ENCODE results near the gene EOLA1.
"Not testable (repeated sequence)": the region's sequence is repeated elsewhere in the genome, so short reads cannot be mapped to it uniquely, and the experiment has no call there.

Gene EOLA1

GRCh38 chrX:149540621-149541520 is at the start of gene EOLA1:
EOLA1 (plus strand) TSS chrX:149541012; CDS start chrX:149545631, 4,619 bp downstream.
- peak; percentile 75 to 85 for DNase-seq (ENCODE audit: low read depth in 2 of 2)

GRCh38 chrX:149491812-149492211 is 49.0 kb upstream of the EOLA1 start:
- DNase-seq (ENCODE audit: low read depth in 2 of 2): no peak

DNA sequence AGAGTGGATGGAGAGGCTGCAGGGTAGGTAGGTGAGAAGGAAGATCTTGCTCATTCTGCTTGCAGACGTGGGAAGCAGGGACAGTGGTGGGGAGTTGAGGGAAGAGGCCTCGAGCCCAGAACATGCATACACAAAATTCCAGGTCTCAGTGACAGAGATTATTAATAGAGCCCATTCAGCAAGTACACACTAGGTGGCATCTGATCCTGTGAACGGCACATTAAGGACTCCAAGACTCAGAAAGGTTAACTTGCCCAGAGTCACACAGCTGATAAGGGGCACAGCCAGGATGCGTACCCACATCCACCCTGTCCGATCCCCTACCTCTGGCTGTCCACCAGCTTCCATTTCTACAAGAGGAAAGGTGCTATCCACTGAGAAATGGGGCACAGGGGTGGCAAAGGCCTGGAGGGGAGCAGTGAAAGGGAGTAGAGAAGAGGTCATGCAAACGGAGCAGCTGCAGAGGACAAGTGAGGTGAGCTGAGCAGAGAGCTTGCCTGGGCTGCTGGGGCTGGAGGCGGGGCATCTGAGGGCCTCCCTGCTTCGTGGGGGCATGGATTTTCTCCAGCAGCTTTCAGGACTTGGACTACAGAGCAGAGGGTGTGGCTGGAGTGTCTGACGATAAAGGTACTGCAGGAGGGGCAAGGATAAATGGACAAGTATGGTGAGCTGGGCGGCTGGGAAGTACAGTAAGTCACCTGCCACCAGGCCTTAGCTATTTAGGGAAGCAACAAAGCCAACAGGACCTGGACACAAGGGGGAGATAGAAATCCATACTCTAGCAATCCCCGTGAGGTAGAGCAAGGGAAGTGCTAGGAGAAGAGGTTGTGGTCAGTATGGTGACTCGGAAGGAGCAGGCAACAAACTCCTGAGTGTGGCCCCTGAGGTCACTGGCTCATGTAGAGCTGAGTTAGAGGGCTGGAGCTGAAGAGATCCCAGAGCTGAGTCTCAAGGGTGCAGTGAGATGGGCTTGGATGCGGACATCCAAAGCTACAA is 46.9 kb upstream of the EOLA1 start:
- DNase-seq (ENCODE audit: low read depth in 2 of 2): no peak

DNA sequence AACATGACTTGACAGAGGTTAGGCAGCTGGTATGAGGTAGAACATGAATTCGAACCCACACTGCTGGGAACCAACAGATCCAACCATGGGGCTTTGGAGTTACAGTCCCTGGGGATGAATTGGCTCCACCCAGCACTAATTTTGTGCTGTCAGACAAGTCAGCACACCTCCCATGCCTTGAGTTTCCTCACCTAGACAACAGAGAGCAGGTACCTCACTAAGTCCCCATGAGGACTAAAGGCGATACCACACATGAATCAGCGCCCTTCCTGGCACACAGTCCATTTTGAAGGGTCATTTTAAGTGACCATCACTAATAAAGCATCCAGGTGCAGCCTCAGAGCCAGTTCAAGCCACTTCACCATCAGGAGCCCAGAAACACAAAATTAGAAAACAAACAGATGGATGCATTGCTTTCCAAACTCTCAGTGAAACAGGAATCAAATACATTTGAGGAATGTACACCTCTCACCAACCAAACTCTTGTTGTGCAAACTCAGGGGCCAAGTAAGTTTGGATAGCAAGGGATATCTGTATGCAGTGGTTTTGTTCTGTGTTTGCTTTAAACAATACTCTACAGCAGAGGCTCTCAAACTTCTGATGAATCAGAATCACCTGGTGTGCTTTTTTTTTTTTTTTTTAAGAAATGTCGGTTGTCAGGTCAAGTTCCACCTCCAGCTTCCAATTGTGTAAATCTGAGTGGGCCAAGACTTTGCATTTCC is 45.8 kb upstream of the EOLA1 start:
- no peak for DNase-seq (ENCODE audit: low read depth in 2 of 2)

DNA sequence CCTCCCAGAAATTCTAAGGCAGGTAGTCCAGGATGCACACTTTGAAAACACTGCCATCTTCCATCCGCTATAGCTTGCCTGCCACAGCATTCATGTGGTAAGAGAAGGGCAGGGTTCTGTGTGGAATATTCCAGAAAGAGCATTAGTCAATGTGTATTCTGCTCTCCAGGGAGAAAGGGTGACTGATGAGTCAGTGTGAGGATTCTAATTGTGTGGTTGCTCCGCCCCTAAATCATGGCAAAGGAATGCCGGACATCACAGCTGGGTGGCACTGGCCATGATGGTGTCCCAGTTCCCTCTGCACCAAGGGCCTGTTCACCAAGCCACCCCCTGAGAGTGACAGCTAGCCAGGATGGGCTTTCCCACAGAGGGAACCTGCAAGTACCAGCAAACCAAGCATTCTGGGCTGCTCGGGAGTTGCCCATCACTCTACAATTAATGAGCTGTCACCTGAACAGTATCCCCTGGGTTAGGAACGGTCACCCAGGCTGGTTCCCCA is 45.2 kb upstream of the EOLA1 start:
- no peak for DNase-seq (ENCODE audit: low read depth in 2 of 2)

GRCh38 chrX:149497054-149497453 is 43.8 kb upstream of the EOLA1 start:
- no peak for DNase-seq (ENCODE audit: low read depth in 2 of 2)

GRCh38 chrX:149497626-149498025 is 43.2 kb upstream of the EOLA1 start:
- no peak for DNase-seq (ENCODE audit: low read depth in 2 of 2)

- no peak for DNase-seq (ENCODE audit: low read depth in 2 of 2)
Measured at GRCh38 chrX:149498767-149499166, 42.0 kb upstream of the EOLA1 start.

GRCh38 chrX:149499766-149500165 is 41.0 kb upstream of the EOLA1 start:
- no peak for DNase-seq (ENCODE audit: low read depth in 2 of 2)

- DNase-seq (ENCODE audit: low read depth in 2 of 2): not testable (repeated sequence)
Measured at GRCh38 chrX:149502923-149503322, 37.9 kb upstream of the EOLA1 start.

DNA sequence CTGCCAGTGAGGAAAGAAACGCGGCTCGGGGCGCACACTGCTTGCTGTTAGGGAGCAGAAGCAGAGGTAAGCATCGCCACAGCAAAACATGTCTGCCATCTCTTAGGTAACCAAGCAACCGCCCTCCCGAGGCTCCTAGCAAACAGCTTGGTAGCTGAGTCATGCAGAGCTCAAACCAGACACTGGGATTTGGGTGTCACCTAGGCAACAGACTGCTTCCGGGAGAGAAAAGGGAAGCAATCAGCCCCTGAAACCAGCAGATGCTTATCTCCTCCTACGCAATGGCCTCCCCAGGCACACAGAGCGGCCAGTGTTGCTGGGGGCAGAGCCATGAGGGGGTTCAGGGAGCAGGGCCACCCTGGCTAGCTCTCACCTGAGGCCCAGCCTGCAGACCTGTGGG is 37.4 kb upstream of the EOLA1 start:
- DNase-seq (ENCODE audit: low read depth in 2 of 2): peak; percentile 28 to 33

DNA sequence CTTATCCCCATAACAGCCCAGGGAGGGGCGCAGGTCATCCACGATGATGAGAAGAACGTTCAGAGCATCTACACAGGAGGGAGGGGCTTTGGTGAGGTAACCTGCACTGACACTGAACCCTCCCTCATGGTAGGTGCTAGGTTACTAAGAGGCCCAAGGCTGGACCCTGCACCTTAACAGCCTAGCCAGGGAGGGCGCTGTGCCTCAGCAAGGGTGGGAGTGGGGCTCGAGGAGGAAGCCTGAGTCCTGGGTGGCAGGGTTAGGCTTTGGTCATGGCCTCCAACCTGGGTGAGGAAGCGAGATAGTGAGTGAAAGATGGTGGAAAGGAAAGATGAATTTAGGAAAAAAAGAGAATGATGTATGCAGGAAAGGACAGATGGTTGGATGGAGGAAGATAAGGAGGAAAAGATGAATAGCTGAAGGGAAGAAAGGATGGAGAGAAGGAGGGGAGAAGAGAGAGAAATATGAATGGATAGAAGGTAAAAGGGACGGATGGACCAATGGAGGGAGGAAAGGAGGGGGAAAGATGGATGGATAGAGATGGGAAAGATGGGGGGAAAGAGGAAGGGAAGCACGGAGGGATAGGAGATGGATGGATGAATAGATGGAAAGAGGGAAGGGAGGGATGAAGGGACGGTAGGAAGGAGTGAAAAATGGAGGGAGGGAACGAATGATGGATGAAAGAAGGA is 36.4 kb upstream of the EOLA1 start:
- peak; percentile 47 to 58 for DNase-seq (ENCODE audit: low read depth in 2 of 2)

- peak; percentile 71 to 82 for DNase-seq (ENCODE audit: low read depth in 2 of 2)
Measured at GRCh38 chrX:149504915-149505651, 35.7 kb upstream of the EOLA1 start, which contains the start of gene IDS. IDS (minus strand) TSS chrX:149505306; CDS start chrX:149505137, 169 bp downstream.

DNA sequence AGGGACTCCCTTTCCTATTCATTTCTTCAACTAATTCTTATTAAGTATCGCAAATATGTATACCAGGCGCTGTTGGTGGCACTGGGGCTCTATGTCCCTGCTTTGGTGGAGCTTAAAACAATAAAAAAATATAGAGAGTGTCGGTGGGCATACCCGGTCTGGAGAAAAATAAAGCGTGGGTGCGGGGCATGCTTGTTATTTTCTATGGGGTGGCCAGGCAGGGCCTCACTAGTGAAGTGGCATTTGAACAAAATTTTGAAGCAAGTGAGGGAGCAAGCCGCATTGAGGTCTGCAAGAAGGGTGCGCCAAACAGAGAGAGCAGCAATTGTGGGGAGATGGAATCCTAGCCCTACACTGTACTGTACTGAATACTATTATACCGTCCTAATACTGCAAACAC is 35.1 kb upstream of the EOLA1 start:
- no peak for DNase-seq (ENCODE audit: low read depth in 2 of 2)

GRCh38 chrX:149506349-149506748 is 34.5 kb upstream of the EOLA1 start:
- DNase-seq (ENCODE audit: low read depth in 2 of 2): no peak

DNA sequence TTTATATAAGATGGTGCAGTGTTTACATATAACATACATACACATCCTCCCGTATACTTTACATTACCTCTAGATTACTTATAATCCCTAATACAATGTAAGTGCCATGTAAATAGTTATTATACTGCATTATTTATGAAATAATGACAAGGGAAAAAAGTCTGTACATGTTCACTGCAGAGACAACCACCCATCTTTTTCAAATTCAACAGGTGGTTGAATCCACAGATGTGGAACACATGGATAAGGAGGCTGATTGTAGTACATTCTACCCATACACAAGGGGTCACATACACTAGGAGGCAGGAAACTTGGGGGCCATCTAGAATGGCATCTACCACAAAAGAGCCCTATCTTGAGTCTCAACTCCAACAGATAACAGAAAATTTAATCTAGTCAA is 32.3 kb upstream of the EOLA1 start:
- DNase-seq (ENCODE audit: low read depth in 2 of 2): no peak

DNA sequence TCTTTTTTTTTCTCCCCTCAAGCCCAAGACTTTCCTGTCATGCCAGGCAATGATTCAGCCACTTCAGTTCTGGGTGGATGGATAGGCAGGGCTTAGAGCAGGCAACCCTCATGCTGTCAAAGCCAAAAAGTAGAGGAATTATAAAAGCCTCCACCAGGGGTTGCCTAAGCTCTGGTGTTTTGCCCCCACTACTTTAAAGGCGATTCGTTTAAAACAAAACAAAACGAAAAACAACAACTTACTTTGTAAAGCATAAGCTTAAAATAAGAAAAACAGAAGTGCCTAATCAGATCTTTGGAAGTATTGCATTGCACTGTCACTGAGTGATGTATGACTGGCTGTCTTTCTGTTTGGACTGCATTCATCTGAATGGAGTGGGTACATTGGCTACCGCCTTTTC is 30.4 kb upstream of the EOLA1 start:
- DNase-seq (ENCODE audit: low read depth in 2 of 2): no peak

DNA sequence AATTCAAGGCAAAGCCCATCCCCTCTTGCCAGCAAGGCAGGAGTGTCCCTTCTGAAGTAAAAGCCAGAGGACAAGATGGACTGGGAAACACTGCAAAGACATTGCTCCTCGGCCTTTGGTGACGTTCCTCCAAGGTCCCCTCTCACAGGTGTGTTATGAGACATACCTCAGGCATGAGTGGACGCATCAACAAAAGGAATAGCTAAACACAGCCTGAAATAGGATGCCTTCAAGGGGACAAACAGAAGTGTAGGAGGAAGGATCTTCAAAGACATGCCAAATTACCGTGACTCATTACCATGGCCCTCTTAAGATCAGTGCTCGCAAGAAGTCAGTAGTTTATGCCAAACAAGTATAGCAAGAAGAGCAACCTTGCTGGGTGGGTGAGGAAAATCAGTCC is 29.7 kb upstream of the EOLA1 start:
- DNase-seq (ENCODE audit: low read depth in 2 of 2): no peak

- peak; percentile 10 to 36 for DNase-seq (ENCODE audit: low read depth in 2 of 2)
Measured at GRCh38 chrX:149512225-149512885, 28.5 kb upstream of the EOLA1 start.
